ENCODE data around the gene SH2D2A. TPM values are rescaled to one million over a fixed set of nuclear protein-coding genes. Genes with fewer than 3 reads are reported as not detected.
A peak's percentile ranks its signal among the peaks of the same experiment; 100 is the strongest.
"Not testable (repeated sequence)": the region's sequence is repeated elsewhere in the genome, so short reads cannot be mapped to it uniquely, and the experiment has no call there.

The SH2D2A gene
- total RNA-seq, 1 donor from 2014 or later, result not detected

DNA sequence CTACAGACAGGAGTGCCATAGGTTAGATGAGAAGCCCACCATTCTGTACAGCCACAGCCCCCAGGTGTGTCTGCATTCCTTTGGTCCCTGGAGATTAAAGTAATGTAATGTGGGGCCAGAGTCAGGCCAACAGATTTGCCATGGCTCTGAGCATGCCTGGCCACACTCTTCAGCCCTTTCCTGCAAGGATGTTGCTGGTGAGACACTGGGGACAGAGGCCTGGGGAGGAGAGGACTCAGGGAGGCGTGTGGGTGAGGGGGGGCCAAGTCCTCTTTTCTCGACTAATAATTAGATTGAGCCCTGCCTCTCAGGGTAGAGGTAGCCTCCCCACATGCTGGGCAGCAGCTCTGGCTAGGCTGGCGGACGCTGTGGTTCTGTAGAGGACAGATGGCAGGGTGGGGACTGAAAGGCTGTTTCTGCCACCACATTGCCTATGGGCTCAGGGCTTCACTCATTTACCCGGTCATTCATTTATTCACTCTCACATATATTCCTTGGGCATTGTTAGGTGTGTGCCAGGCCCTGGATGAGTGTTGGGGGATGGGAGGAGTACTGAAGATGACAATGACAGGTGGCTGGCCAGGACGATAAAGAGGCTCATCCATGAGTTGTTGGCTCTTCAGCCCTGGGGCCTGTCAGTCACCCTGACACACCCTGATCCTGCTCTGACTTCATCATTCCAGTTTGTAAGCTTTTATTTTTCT, 56.4 kb downstream of the SH2D2A start:
- Mint-ChIP-seq H3K27me3 (ENCODE audit: low read depth) (no peaks in the 10 kb centered on the region), H3K27ac (ENCODE audit: unreplicated experiment) (no peak overlapping the region), H3K4me1 (ENCODE audit: low read depth) (no peaks in the 10 kb centered on the region), H3K9me3 (ENCODE audit: low read depth) (no peaks in the 10 kb centered on the region), H3K4me3 (ENCODE audit: unreplicated experiment) (no peak overlapping the region), H3K36me3 (ENCODE audit: low read depth) (no peaks in the 10 kb centered on the region)
- TF ChIP-seq CTCF (IDR thresholded peaks at IDR 0.05), result no peak
- DNase-seq (ENCODE audit: low spot score), result peak; percentile 75

DNA sequence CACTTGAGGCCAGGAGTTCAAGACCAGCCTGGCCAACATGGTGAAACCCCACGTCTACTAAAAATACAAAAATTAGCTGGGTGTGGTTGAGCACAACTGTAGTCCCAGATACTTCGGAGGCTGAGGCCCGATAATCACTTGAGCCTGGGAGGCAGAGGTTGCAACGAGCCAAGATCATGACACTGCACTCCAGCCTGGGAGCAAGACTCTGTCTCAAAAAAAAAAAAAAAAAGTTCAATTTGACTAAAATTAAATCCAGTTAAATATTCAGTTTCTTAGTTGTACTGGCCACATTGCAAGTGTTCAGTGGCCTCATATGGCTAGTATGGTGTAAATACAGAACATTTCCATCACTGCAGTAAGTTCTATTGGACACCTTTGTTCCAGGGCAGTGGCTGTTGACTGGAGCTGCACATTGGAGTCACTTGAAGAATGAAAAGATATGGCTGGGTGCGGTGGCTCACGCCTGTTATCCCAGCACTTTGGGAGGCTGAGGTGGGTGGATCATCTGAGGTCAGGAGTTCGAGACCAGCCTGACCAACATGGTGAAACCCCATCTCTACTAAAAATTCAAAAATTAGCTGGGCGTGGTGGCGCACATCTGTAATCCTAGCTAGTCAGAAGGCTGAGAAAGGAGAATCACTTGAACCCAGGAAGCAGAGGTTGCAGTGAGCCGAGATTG, 58.9 kb downstream of the SH2D2A start:
- H3K36me3 Mint-ChIP-seq (ENCODE audit: low read depth); H3K4me1 Mint-ChIP-seq (ENCODE audit: low read depth); H3K27ac Mint-ChIP-seq (ENCODE audit: unreplicated experiment); H3K27me3 Mint-ChIP-seq (ENCODE audit: low read depth); H3K4me3 Mint-ChIP-seq (ENCODE audit: unreplicated experiment); H3K9me3 Mint-ChIP-seq (ENCODE audit: low read depth): not testable (repeated sequence)
- peak; percentile 11 for DNase-seq (ENCODE audit: low spot score)

GRCh38 chr1:156756355-156756754, 60.3 kb downstream of the SH2D2A start:
- Mint-ChIP-seq H3K4me1 (ENCODE audit: low read depth) (peaks cover 11% of the 10 kb centered on the region), H3K27ac (ENCODE audit: unreplicated experiment) (no peak overlapping the region), H3K36me3 (ENCODE audit: low read depth) (no peaks in the 10 kb centered on the region), H3K9me3 (ENCODE audit: low read depth) (no peaks in the 10 kb centered on the region), H3K27me3 (ENCODE audit: low read depth) (no peaks in the 10 kb centered on the region), H3K4me3 (ENCODE audit: unreplicated experiment) (no peak overlapping the region)
- no peak for DNase-seq (ENCODE audit: low spot score)
- TF ChIP-seq CTCF (IDR thresholded peaks at IDR 0.05), result no peak

Other genes starting within 250 kb of the SH2D2A start
- gene IQGAP3, start 244.3 kb downstream of the SH2D2A start, total RNA-seq, result 6.8 to 10.8 TPM (median 9.8 TPM) in 3 replicates
- gene TTC24, start 237.1 kb downstream of the SH2D2A start, total RNA-seq, result not detected in 3 replicates
- gene NAXE, start 225.1 kb downstream of the SH2D2A start, total RNA-seq, result 54.8 to 59.6 TPM (median 56.2 TPM) in 3 replicates
- 14.4 to 21.6 TPM (median 16.4 TPM) in 3 replicates for gene GPATCH4, start 215.4 kb downstream of the SH2D2A start, total RNA-seq
- gene HAPLN2, start 197.4 kb downstream of the SH2D2A start, total RNA-seq, result 0.36 TPM in 1 of 3 replicates, not detected in the others
- gene BCAN, start 174.7 kb downstream of the SH2D2A start, total RNA-seq, result 1.3 TPM in 1 of 3 replicates, not detected in the others
- 6.0 to 11.6 TPM (median 6.9 TPM) in 3 replicates for gene NES, start 139.4 kb downstream of the SH2D2A start, total RNA-seq
- gene CRABP2, start 111.3 kb downstream of the SH2D2A start, total RNA-seq, result 88.7 to 193 TPM (median 93.5 TPM) in 3 replicates
- 11.4 to 17.1 TPM (median 14.1 TPM) in 3 replicates for gene METTL25B, start 88.4 kb downstream of the SH2D2A start, total RNA-seq
- gene ISG20L2, start 88.1 kb downstream of the SH2D2A start, total RNA-seq, result 22.3 to 45.7 TPM (median 23.7 TPM) in 3 replicates
- 38.6 to 58.3 TPM (median 40.3 TPM) in 3 replicates for gene MRPL24, start 75.8 kb downstream of the SH2D2A start, total RNA-seq
- gene HDGF, start 65.2 kb downstream of the SH2D2A start, total RNA-seq, result 136 to 143 TPM (median 140 TPM) in 3 replicates
- 57.0 to 61.7 TPM (median 60.9 TPM) in 3 replicates for gene PRCC, start 49.3 kb downstream of the SH2D2A start, total RNA-seq
- gene INSRR, start 42.3 kb upstream of the SH2D2A start, total RNA-seq, result not detected in 3 replicates
- gene NTRK1, start 44.0 kb upstream of the SH2D2A start, total RNA-seq, result not detected in 3 replicates
- gene PEAR1, start 76.9 kb upstream of the SH2D2A start, total RNA-seq, result 1.4 to 13.7 TPM (median 9.9 TPM) in 3 replicates
- not detected in 3 replicates for gene LRRC71, start 103.8 kb upstream of the SH2D2A start, total RNA-seq
- 34.4 to 37.5 TPM (median 34.8 TPM) in 3 replicates for gene ARHGEF11, start 228.9 kb upstream of the SH2D2A start, total RNA-seq